Small intestine (tissue), 7 donors: Measurements from ENCODE around the gene SEMA3E. TPM values are rescaled to one million over a fixed set of nuclear protein-coding genes. Genes with fewer than 3 reads are reported as not detected.
"Not testable (repeated sequence)": the region's sequence is repeated elsewhere in the genome, so short reads cannot be mapped to it uniquely, and the experiment has no call there.

ENCODE experiments used
- DNase-seq, 2 donors: peaks; one replicate each; pipeline versions ENCODE4 v3.0.0 to v3.0.0-alpha.2; 2013
- FAIRE-seq: peaks from 2 replicates; lab custom pipeline; 2012; peaks lifted over from hg19 to GRCh38; lab: Jason Lieb, UNC
- H3K27ac ChIP-seq, 3 donors: one replicate each; pipeline ENCODE4 v1.5.1; 2013; ENCODE audit warnings: low read length in 2 of 3, mild to moderate bottlenecking in 2 of 3, control low read depth in 1 of 3, inconsistent platforms in 1 of 3, low read depth in 1 of 3, moderate library complexity in 1 of 3
- H3K27me3 ChIP-seq, 3 donors: one replicate each; pipeline ENCODE4 v1.6.1; 2013; ENCODE audit warnings: low read length in 3 of 3, inconsistent platforms in 1 of 3; ENCODE audit not compliant: control insufficient read depth in 3 of 3, insufficient read depth in 3 of 3
- H3K36me3 ChIP-seq, 3 donors: one replicate each; pipeline ENCODE4 v1.6.1; 2013; ENCODE audit warnings: low read length in 3 of 3, inconsistent platforms in 1 of 3, low read depth in 1 of 3, mild to moderate bottlenecking in 1 of 3, moderate library complexity in 1 of 3; ENCODE audit not compliant: control insufficient read depth in 3 of 3, insufficient read depth in 2 of 3
- H3K4me1 ChIP-seq, 3 donors: one replicate each; pipeline ENCODE4 v1.6.1; 2013; ENCODE audit warnings: low read length in 2 of 3, inconsistent platforms in 1 of 3, low read depth in 1 of 3, mild to moderate bottlenecking in 1 of 3, moderate library complexity in 1 of 3; ENCODE audit not compliant: control insufficient read depth in 3 of 3, insufficient read depth in 2 of 3
- H3K4me3 ChIP-seq, 3 donors: one replicate each; pipeline ENCODE4 v1.5.1; 2013; ENCODE audit warnings: low read length in 3 of 3, control low read depth in 1 of 3, inconsistent platforms in 1 of 3, low read depth in 1 of 3, mild to moderate bottlenecking in 1 of 3, moderate library complexity in 1 of 3
- H3K9me3 ChIP-seq, 2 donors: one replicate each; pipeline ENCODE4 v1.6.1; 2013; ENCODE audit warnings: low read depth in 1 of 2, low read length in 1 of 2; ENCODE audit not compliant: control insufficient read depth in 2 of 2, insufficient read depth in 1 of 2
- WGBS, 3 donors: extraction: QIAGEN DNeasy Blood & Tissue Kit; methylation state at CpG; one replicate each; pipeline ENCODE4 v1.1.7; 2013; 5-methylcytosine and 5-hydroxymethylcytosine counted together
- polyA plus RNA-seq, 4 donors: library from polyadenylated mRNA; stranded (reverse) in 3 of 4; unstranded in 1 of 4; fragments of 200-250 nt in 3 of 4; fragments of 120-200 nt in 1 of 4; gene quantifications; one replicate each; pipeline versions ENCODE4 v1.2.1 to v1.2.3, GENCODE V29; 2013
- donor health status: healthy with polysubstance abuse.
- donor health status: control.
- donor health status: control.
- donor health status: Bipolar disorder and iron deficiency.
- donor health status: healthy.

The SEMA3E gene
- polyA plus RNA-seq, 4 donors: under 0.01 to 1.2 (median 0.10) TPM; not detected in 1

DNA sequence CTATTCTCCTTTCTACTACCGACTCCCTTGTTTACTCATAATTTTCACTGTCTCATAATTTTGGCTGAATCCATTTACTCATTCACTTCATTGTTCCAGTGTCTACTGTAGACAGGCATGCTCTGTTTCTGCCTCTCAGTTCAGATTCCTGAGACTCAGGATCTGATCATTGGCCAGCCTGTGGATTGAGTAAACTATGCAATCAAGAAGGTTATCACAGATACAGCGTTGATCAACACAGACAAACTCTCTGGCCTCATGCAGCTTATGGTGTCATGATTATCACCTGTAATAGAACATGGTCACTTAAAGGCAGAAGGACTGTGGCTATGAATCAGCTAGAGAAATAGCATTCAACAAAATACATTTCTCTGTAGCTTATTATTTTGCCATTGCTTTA, 86.0 kb downstream of the SEMA3E start:
- no peaks in the 10 kb centered on the region for H3K36me3 ChIP-seq
- H3K9me3 ChIP-seq: no peaks in the 10 kb centered on the region
- 23 to 50% (median 45%) methylated on average over 2 of the region's 2 CpGs for WGBS, 3 donors
- DNase-seq (no peak), FAIRE-seq (no peak)
- H3K27ac ChIP-seq: no peak overlapping the region
- H3K4me3 ChIP-seq: no peak overlapping the region
- H3K27me3 ChIP-seq: no peaks in the 10 kb centered on the region
- no peaks in the 10 kb centered on the region for H3K4me1 ChIP-seq

DNA sequence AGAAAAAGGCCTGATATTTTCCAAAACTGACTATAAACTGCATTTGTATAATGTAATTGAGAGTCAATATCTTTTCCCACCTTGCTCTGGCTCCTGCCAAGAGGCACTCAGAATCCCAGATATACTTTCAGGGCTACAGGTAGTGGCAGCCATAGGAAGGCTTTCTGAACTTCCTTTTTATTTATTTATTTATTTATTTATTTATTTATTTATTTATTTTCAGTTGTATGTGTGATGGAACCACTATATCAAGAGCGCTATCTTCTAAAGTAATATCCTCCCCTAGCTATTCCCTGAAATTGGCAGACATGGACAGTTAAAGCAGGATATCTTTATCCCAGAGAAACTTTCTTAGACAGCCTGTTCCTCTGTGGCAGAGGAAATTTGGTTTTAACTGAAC, 86.7 kb downstream of the SEMA3E start:
- FAIRE-seq (no peak), DNase-seq (no peak)
- H3K4me3 ChIP-seq: no peak overlapping the region
- H3K4me1 ChIP-seq: no peaks in the 10 kb centered on the region
- 94 to 96% (median 94%) methylated on average over 1 of the region's 1 CpG for WGBS, 3 donors
- H3K9me3 ChIP-seq: no peaks in the 10 kb centered on the region
- no peak overlapping the region for H3K27ac ChIP-seq
- no peaks in the 10 kb centered on the region for H3K36me3 ChIP-seq
- H3K27me3 ChIP-seq: no peaks in the 10 kb centered on the region

DNA sequence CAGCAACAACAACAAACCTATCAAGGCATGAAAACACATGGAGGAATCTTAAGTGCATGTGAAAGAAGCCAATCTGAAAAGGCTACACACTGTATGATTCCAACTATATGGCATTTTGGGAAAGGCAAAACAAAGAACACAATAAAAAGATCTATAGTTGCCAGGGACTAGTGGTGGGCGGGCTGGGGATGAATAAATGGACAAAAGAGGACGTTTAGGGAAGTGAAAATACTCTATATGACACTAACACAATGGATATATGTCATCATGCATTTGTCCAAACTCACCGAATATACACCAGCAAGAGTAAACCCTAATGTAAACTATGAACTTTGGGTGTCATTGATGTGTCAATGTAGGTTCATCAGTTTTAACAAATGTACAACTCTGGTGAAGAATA, 89.1 kb downstream of the SEMA3E start:
- no peak overlapping the region for H3K27ac ChIP-seq
- WGBS, 3 donors: 62 to 75% (median 73%) methylated on average over 3 of the region's 3 CpGs
- H3K27me3 ChIP-seq: no peaks in the 10 kb centered on the region
- DNase-seq (no peak), FAIRE-seq (no peak)
- no peaks in the 10 kb centered on the region for H3K36me3 ChIP-seq
- H3K4me1 ChIP-seq: no peaks in the 10 kb centered on the region
- H3K9me3 ChIP-seq: no peaks in the 10 kb centered on the region
- H3K4me3 ChIP-seq: no peak overlapping the region

DNA sequence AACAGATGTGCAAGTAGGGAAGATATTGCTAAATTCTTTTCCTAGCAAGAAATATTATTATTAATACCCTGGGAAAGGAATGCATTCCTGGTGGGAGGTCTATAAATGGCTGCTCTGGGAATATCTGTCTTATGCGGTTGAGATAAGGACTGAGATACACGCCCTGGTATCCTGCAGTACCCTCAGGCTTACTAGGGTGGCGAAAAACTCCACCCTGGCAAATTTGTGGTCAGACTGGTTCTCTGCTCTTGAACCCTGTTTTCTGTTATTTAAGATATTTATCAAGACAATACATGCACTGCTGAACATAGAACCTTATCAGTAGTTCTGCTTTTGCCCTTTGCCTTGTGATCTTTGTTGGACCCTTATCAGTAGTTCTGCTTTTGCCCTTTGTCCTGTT, 96.4 kb downstream of the SEMA3E start:
- FAIRE-seq, H3K36me3 ChIP-seq, H3K4me3 ChIP-seq, H3K9me3 ChIP-seq, H3K27me3 ChIP-seq, H3K4me1 ChIP-seq, H3K27ac ChIP-seq: not testable (repeated sequence)
- peak in 1 of 2 donors; percentile 3 for DNase-seq
- WGBS, 3 donors: 20 to 54% (median 23%) methylated on average over 3 of the region's 3 CpGs

DNA sequence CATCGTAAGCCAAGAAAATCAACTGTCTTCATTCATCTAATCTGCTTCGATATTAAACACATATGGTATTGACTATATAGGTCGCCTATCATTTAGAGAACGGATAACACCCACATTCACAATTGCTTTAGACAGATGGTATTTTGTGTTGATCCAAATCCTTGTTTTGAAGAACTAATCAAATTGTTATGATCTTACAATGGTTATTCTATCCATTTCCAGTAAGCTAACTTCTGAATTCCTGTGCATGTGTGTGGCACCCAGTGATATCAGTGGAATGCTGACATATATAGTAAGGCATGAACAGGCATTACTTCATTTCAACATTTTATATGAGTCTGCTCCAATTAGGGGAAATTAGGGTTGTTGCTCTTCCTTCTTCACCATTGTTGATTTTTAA, 98.8 kb downstream of the SEMA3E start:
- Histone ChIP-seq H3K4me1 (no peaks in the 10 kb centered on the region), H3K9me3 (peaks cover 0 to 4% of the 10 kb centered on the region in 2 donors), H3K4me3 (no peak overlapping the region), H3K36me3 (no peaks in the 10 kb centered on the region), H3K27me3 (no peaks in the 10 kb centered on the region), H3K27ac (no peak overlapping the region)
- no peak for FAIRE-seq
- DNase-seq: no peak
- WGBS, 3 donors: 92 to 94% (median 92%) methylated on average over 4 of the region's 4 CpGs

DNA sequence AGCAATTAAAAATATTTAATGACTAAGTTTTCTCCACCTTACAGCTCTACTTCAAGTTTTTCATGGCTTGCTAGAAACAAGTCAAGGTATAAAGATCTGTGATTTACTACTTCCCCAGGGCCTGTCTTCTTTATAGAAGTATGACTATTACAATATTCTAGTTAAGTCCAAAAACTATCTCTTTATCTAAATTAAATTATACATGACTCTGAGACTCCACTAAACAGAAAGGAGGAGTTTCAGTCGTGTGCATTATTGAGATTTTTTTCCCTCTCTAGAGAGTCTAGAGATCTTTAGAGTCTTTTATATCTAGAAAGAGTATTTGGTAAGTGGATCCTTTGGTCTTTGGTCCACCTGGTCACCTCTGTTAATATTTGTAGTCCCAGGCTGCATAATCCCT, 100.7 kb downstream of the SEMA3E start:
- Histone ChIP-seq H3K9me3 (peaks cover 0 to 4% of the 10 kb centered on the region in 2 donors), H3K4me3 (no peak overlapping the region), H3K27me3 (no peaks in the 10 kb centered on the region), H3K36me3 (no peaks in the 10 kb centered on the region), H3K4me1 (no peaks in the 10 kb centered on the region), H3K27ac (no peak overlapping the region)
- no peak for FAIRE-seq
- 54 to 65% (median 63%) methylated on average over 1 of the region's 1 CpG for WGBS, 3 donors
- no peak for DNase-seq

DNA sequence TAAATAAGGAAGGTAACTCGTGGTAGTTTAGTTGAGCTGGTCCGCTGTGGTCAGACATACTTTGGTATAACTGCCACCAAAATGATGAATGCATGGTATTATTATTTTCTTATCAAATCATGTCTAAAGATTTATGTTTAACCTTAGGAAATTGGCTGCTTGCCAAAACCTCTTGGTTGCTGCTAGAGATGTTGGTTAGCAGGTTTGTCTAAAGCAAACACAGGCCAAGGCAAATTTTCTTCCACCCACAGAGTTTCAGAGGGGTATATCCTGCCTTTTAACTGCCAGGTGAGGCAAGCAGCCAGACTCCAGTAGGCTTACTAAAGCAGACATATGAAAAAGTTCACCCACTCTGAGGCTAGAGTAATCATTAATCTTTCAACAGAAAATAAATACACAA, 101.4 kb downstream of the SEMA3E start:
- no peaks in the 10 kb centered on the region for H3K27me3 ChIP-seq
- 9 to 43% (median 13%) methylated on average over 2 of the region's 2 CpGs for WGBS, 3 donors
- no peaks in the 10 kb centered on the region for H3K36me3 ChIP-seq
- FAIRE-seq: no peak
- no peaks in the 10 kb centered on the region for H3K4me1 ChIP-seq
- peak; percentile 10 to 42 for DNase-seq
- peaks cover 0 to 2% of the 10 kb centered on the region in 2 donors for H3K9me3 ChIP-seq
- no peak overlapping the region for H3K27ac ChIP-seq
- no peak overlapping the region for H3K4me3 ChIP-seq

DNA sequence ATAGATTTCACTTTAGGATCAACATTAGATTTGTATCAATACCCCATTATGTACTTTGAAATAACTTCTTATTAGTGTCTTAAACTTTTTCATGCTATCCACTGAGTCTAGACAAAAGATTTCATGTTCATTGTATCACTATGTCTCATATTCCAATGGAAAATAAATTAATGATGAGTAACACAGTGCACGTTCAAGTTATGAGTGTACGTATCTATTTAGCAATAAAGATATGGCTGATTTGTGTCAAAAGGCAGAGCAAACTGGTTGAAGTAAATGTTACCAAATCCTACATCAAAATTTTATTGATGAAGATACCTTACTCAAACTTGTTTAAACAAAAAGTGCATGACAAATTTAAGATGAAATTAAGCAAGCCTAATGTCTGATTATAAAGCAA, 102.4 kb downstream of the SEMA3E start:
- Histone ChIP-seq H3K27me3 (no peaks in the 10 kb centered on the region), H3K27ac (no peak overlapping the region), H3K9me3 (no peaks in the 10 kb centered on the region), H3K36me3 (no peaks in the 10 kb centered on the region), H3K4me3 (no peak overlapping the region), H3K4me1 (no peaks in the 10 kb centered on the region)
- DNase-seq: no peak
- FAIRE-seq: no peak
- WGBS, 3 donors: 16 to 59% (median 37%) methylated on average over 2 of the region's 2 CpGs

DNA sequence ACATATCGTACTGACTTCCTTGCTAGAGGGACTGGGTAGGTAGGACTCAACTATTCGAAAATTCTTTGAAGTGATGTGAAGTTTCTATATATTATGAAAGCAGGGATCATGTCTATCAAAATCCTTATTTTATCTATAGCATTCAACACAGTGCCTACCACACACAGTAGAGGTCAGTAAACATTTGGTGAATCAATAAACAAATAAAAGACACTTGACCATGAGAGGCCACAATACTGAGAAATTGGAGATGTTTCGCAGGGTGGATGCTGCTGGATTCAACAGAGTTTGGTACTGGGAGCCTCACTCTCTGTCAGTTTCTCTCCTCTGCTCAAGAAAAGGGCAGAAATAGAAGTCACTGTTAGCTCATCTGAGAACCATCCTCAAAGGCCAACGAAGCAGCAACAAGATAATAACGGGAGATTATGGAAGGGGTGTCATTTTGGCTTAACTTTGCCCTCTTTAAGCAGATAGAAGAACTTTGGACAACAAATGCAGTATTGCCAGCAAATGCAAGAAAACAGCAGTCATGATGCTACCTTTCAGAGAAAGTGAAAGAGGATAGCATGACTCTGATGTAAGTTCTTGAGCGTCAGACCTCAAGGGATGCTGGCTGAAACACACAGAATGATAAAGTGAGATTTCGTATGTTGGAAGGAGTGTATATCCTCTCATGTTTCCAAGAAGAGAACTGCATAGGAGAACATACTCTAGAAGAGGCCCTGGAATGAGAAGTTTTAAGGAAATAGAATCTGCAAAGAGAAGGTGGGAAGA, 107.6 kb downstream of the SEMA3E start:
- Histone ChIP-seq H3K36me3 (no peaks in the 10 kb centered on the region), H3K27me3 (no peaks in the 10 kb centered on the region), H3K4me1 (no peaks in the 10 kb centered on the region), H3K27ac (no peak overlapping the region), H3K4me3 (no peak overlapping the region), H3K9me3 (no peaks in the 10 kb centered on the region)
- DNase-seq (no peak), FAIRE-seq (no peak)
- 71 to 84% (median 77%) methylated on average over 7 of the region's 7 CpGs for WGBS, 3 donors
